ENCODE data around the gene BRINP3. TPM values are rescaled to one million over a fixed set of nuclear protein-coding genes. Genes with fewer than 3 reads are reported as not detected.
A peak's percentile ranks its signal among the peaks of the same experiment; 100 is the strongest.

Gene BRINP3
- total RNA-seq, 1 experiment from 2014 or later = not detected

DNA sequence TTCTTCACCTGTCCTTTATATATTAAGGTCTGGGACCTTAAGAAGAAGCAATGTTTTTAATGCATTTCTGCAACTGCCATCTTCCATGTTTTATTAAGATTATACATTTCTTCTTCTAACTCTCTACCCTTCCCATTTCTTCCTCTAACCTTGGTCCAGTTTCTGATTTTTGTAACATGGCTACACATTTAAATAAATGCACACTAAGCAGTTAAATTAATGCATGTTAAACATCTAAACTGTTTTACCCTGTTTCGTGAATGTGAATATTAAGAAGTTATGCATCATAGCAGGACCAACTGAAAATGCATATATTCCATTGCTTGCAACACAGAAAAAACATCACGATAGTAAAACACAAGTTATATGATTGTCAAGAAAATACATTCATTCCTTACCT lies 3.7 kb downstream of the BRINP3 start:
- Histone ChIP-seq H3T11ph (ENCODE audit: low read length) (no peak overlapping the region), H2BK20ac (ENCODE audit: low read depth, low read length, poor library complexity, severe bottlenecking) (no peak overlapping the region), H3K79me2 (ENCODE audit: insufficient read depth, low read length) (no peaks in the 10 kb centered on the region), H4K5ac (ENCODE audit: insufficient read length, low read depth, low read length) (no peak overlapping the region), H4K20me1 (ENCODE audit: control insufficient read depth, insufficient read depth, insufficient read length) (no peaks in the 10 kb centered on the region), H2BK120ac (ENCODE audit: low read depth, low read length, poor library complexity, severe bottlenecking) (no peak overlapping the region), H3K27ac (ENCODE audit: insufficient read length, low read depth, low read length) (no peak overlapping the region), H3K9me3 (ENCODE audit: control insufficient read depth, low read depth, low read length) (no peaks in the 10 kb centered on the region), H3K14ac (ENCODE audit: insufficient read depth, low read length) (no peak overlapping the region), H3K79me1 (ENCODE audit: insufficient read depth, low read depth, low read length, poor library complexity, severe bottlenecking) (no peaks in the 10 kb centered on the region), H2AK5ac (ENCODE audit: insufficient read length, low read length) (no peak overlapping the region), H4K91ac (ENCODE audit: insufficient read length, low read depth, low read length) (no peak overlapping the region), H3K23ac (ENCODE audit: insufficient read length, low read depth, low read length) (no peak overlapping the region), H2BK5ac (ENCODE audit: insufficient read length, low read length) (no peak overlapping the region), H3K4me1 (ENCODE audit: insufficient read depth, low read length) (no peaks in the 10 kb centered on the region), H3K9ac (ENCODE audit: extremely low read depth, insufficient read length, low read length) (no peak overlapping the region), H2AFZ (ENCODE audit: low read length) (no peak overlapping the region), H3K4me2 (ENCODE audit: insufficient read depth, insufficient read length, low read length) (peak overlapping the region; percentile 95), H3K18ac (ENCODE audit: insufficient read length, low read depth, low read length) (no peak overlapping the region), H3K27me3 (ENCODE audit: insufficient read depth, low read length) (peaks cover 20% of the 10 kb centered on the region; the same call in 1 of the 2 replicates), H4K8ac (replicated peaks; ENCODE audit: insufficient read length, low read depth, low read length) (no peak overlapping the region), H3K23me2 (ENCODE audit: insufficient read length, low read depth, low read length, poor library complexity, severe bottlenecking) (peaks cover 29% of the 10 kb centered on the region), H2BK15ac (ENCODE audit: low read depth, low read length) (no peak overlapping the region), H2BK12ac (ENCODE audit: insufficient read length, low read depth, low read length) (no peak overlapping the region), H3K56ac (ENCODE audit: insufficient read length, low read depth, low read length) (no peak overlapping the region), H3K4ac (ENCODE audit: low read depth, low read length) (no peak overlapping the region)
- no peak for DNase-seq
- Mint-ChIP-seq H3K4me3 (peak overlapping the region in 1 of 2 experiments; percentile 88; a peak in 1 of 5 replicates), H3K27me3 (ENCODE audit: low read depth) (peaks cover 68% of the 10 kb centered on the region), H3K36me3 (ENCODE audit: insufficient read depth in 1 of 3, low read depth in 3 of 3) (no peaks in the 10 kb centered on the region), H3K27ac (no peak overlapping the region), H3K4me1 (peaks cover 35 to 36% of the 10 kb centered on the region in 2 experiments), H3K9me3 (no peaks in the 10 kb centered on the region)
- WGBS (ENCODE audit: extremely low coverage, insufficient read length, low lambda C conversion rate) = no CpG with 5 or more reads among the region's 2 CpGs
- TF ChIP-seq, protein P1, sequence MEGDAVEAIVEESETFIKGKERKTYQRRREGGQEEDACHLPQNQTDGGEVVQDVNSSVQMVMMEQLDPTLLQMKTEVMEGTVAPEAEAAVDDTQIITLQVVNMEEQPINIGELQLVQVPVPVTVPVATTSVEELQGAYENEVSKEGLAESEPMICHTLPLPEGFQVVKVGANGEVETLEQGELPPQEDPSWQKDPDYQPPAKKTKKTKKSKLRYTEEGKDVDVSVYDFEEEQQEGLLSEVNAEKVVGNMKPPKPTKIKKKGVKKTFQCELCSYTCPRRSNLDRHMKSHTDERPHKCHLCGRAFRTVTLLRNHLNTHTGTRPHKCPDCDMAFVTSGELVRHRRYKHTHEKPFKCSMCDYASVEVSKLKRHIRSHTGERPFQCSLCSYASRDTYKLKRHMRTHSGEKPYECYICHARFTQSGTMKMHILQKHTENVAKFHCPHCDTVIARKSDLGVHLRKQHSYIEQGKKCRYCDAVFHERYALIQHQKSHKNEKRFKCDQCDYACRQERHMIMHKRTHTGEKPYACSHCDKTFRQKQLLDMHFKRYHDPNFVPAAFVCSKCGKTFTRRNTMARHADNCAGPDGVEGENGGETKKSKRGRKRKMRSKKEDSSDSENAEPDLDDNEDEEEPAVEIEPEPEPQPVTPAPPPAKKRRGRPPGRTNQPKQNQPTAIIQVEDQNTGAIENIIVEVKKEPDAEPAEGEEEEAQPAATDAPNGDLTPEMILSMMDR (conservative IDR thresholded peaks at IDR 0.05) = no peak
